Ishikawa (cell line): ENCODE measurements around the gene ACADSB.

Experiments used
- CEBPB ChIP-seq: IDR thresholded peaks from 2 replicates; pipeline ENCODE4 v1.6.1; 2012
- CREB1 ChIP-seq: IDR thresholded peaks from 2 replicates; pipeline ENCODE4 v1.6.1; 2012; ENCODE audit warnings: low read depth
- EGR1 ChIP-seq: IDR thresholded peaks from 2 replicates; pipeline ENCODE4 v1.6.1; 2012
- EP300 ChIP-seq: IDR thresholded peaks from 2 replicates; pipeline ENCODE4 v1.6.1; 2012; ENCODE audit warnings: borderline replicate concordance
- FOXM1 ChIP-seq: IDR thresholded peaks from 2 replicates; pipeline ENCODE4 v1.6.1; 2012; ENCODE audit warnings: low read depth, borderline replicate concordance
- MAX ChIP-seq: IDR thresholded peaks from 2 replicates; pipeline ENCODE4 v1.6.1; 2012
- NFIC ChIP-seq: IDR thresholded peaks from 2 replicates; pipeline ENCODE4 v1.6.1; 2012
- RAD21 ChIP-seq: IDR thresholded peaks from 2 replicates; pipeline ENCODE4 v1.6.1; 2012; ENCODE audit warnings: low read depth
- TAF1 ChIP-seq: IDR thresholded peaks from 2 replicates; pipeline ENCODE4 v1.6.1; 2012; ENCODE audit warnings: low read depth, mild to moderate bottlenecking
- TCF12 ChIP-seq: IDR thresholded peaks from 2 replicates; pipeline ENCODE4 v1.6.1; 2012; ENCODE audit warnings: low read depth
- TEAD4 ChIP-seq: IDR thresholded peaks from 2 replicates; pipeline ENCODE4 v1.6.1; 2012
- YY1 ChIP-seq: IDR thresholded peaks from 2 replicates; pipeline ENCODE4 v1.6.1; 2012; ENCODE audit warnings: low read depth
- ZBTB7A ChIP-seq: IDR thresholded peaks from 2 replicates; pipeline ENCODE4 v1.6.1; 2012; ENCODE audit warnings: low read depth
- TF ChIP-seq, protein P1 (sequence below): IDR thresholded peaks from 2 replicates; pipeline ENCODE4 v1.6.1; 2012; ENCODE audit warnings: low read depth, mild to moderate bottlenecking
- TF ChIP-seq, protein P2 (sequence below): IDR thresholded peaks from 2 replicates; pipeline ENCODE4 v1.6.1; 2012

ACADSB gene

DNA sequence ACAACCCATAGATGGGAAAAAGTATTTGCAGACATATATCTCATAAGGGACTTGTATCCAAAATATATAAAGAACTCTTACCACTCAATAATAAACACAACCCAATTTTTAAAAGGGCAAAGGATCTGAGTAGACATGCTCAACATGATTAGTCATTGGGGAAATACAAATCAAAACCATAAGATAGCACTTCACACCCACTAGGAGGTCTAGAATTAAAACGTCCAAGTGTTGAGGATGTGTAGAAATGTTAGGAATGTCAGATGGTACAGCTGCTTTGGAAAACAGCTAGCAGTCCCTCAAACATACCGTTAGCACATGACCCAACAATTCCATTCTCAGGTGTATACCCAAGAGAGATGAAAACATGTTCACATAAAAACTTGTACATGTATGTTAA is 20.3 kb upstream of the ACADSB start:
- TF ChIP-seq TAF1 (no peak), MAX (no peak), CEBPB (no peak), FOXM1 (no peak), ZBTB7A (no peak), TEAD4 (no peak), CREB1 (no peak), EGR1 (no peak), NFIC (no peak)
- TF ChIP-seq, protein P1, sequence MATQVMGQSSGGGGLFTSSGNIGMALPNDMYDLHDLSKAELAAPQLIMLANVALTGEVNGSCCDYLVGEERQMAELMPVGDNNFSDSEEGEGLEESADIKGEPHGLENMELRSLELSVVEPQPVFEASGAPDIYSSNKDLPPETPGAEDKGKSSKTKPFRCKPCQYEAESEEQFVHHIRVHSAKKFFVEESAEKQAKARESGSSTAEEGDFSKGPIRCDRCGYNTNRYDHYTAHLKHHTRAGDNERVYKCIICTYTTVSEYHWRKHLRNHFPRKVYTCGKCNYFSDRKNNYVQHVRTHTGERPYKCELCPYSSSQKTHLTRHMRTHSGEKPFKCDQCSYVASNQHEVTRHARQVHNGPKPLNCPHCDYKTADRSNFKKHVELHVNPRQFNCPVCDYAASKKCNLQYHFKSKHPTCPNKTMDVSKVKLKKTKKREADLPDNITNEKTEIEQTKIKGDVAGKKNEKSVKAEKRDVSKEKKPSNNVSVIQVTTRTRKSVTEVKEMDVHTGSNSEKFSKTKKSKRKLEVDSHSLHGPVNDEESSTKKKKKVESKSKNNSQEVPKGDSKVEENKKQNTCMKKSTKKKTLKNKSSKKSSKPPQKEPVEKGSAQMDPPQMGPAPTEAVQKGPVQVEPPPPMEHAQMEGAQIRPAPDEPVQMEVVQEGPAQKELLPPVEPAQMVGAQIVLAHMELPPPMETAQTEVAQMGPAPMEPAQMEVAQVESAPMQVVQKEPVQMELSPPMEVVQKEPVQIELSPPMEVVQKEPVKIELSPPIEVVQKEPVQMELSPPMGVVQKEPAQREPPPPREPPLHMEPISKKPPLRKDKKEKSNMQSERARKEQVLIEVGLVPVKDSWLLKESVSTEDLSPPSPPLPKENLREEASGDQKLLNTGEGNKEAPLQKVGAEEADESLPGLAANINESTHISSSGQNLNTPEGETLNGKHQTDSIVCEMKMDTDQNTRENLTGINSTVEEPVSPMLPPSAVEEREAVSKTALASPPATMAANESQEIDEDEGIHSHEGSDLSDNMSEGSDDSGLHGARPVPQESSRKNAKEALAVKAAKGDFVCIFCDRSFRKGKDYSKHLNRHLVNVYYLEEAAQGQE = no peak

- TF ChIP-seq, protein P1 = no peak
- TF ChIP-seq RAD21 (no peak), TEAD4 (no peak), CEBPB (no peak), MAX (no peak)
- TF ChIP-seq, protein P2, sequence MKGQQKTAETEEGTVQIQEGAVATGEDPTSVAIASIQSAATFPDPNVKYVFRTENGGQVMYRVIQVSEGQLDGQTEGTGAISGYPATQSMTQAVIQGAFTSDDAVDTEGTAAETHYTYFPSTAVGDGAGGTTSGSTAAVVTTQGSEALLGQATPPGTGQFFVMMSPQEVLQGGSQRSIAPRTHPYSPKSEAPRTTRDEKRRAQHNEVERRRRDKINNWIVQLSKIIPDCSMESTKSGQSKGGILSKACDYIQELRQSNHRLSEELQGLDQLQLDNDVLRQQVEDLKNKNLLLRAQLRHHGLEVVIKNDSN = no peak
Observed at GRCh38 chr10:122990278-122990677, 18.5 kb upstream of the ACADSB start.

GRCh38 chr10:122992031-122992585 is 16.7 kb upstream of the ACADSB start:
- no peak for TF ChIP-seq MAX
- TF ChIP-seq EP300 = no peak
- TF ChIP-seq, protein P1 = no peak
- TF ChIP-seq YY1 = no peak

GRCh38 chr10:122993797-122994336 is 14.9 kb upstream of the ACADSB start:
- TF ChIP-seq YY1 (no peak), CREB1 (no peak)

- no peak for TF ChIP-seq TAF1
- no peak for TF ChIP-seq TEAD4
- TF ChIP-seq NFIC = no peak
- no peak for TF ChIP-seq EGR1
- no peak for TF ChIP-seq CREB1
- TF ChIP-seq, protein P1 = no peak
- TF ChIP-seq, protein P2 = no peak
- no peak for TF ChIP-seq MAX
- no peak for TF ChIP-seq FOXM1
- TF ChIP-seq EP300 = no peak
- TF ChIP-seq RAD21 = no peak
- no peak for TF ChIP-seq ZBTB7A
- TF ChIP-seq YY1 = no peak
- no peak for TF ChIP-seq TCF12
Observed at GRCh38 chr10:122995936-122996335, 12.9 kb upstream of the ACADSB start.
